AG04449 (cell line): ENCODE data around the gene SBF2.

Source experiments
- CTCF ChIA-PET: fragments of 350-600 bp; formaldehyde crosslinking; extraction: SDS; loops from one replicate; lab custom pipeline; 2021; ENCODE audit warnings: antibody characterized with exemption; lab: Yijun Ruan, JAX
- POLR2A ChIA-PET: fragments of 400-600, 350-600 bp; formaldehyde crosslinking; extraction: SDS; loops from one replicate; lab custom pipeline; 2020; ENCODE audit warnings: antibody characterized with exemption, inconsistent platforms; lab: Yijun Ruan, JAX
- DNase-seq: peaks from one replicate; pipeline ENCODE4 v3.0.0-alpha.2; 2010; ENCODE audit warnings: low read depth, low spot score
- H3K4me3 ChIP-seq: 2 replicates; pipeline ENCODE4 v1.5.1; 2011; ENCODE audit warnings: low read depth, mild to moderate bottlenecking, control low read depth, low read length
- TF ChIP-seq, protein P1 (sequence below): IDR thresholded peaks from one replicate; pipeline ENCODE4 v1.5.1; 2011; ENCODE audit warnings: mild to moderate bottlenecking, moderate library complexity, low read length, control low read depth, inconsistent platforms; ENCODE audit not compliant: insufficient read depth; ENCODE audit errors: missing control alignments

Gene SBF2

DNA sequence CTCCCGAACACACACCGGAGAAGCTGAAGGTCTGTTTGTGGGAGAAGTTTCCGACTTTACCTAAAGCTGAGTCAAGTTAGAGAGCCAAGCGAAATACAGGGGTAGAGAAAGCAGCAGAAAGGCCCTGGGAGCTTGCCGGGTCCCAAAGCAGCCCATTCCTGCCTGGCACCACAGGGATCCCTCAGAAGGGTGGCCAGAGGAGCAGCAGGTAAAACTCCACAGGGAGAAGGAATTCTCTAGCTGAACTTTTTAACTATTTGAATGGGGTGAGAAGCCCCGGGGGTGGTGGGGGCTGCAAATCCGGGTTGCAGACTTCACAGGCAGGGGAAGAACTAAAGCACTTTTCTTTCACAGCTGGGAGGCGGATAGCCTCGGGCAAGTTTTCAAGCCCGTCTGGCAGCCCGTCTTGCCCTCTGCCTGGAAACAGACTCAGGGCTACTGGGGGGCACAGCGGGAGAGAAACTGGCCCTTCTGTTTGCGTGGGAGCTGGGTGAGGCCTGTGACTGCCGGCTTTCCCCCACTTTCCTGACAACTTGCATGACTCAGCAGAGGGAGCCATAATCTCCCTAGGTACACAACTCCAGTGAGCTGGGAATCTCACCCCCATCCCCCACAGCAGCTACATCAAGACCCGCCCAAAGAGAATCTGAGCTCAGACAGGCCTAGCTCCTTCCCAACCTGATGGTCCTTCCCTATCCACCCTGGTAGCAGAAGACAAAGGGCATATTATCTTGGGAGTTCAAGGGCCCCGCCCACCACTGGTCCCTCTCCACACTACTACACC, 311.0 kb downstream of the SBF2 start:
- CTCF ChIA-PET: interaction anchor here (0.8 to 6.2 kb wide), 7 partner anchors 10 to 383 kb away, joined by 3 to 40 read pairs (median 4); no protein-coding TSS in a partner anchor
- POLR2A ChIA-PET: interaction anchor here (0.6 to 1.5 kb wide), 4 partner anchors 76 to 324 kb away, joined by 3 to 6 read pairs (median 3); partner anchors contain the start of gene ADM
- H3K4me3 ChIP-seq: no peak overlapping the region
- TF ChIP-seq, protein P1, sequence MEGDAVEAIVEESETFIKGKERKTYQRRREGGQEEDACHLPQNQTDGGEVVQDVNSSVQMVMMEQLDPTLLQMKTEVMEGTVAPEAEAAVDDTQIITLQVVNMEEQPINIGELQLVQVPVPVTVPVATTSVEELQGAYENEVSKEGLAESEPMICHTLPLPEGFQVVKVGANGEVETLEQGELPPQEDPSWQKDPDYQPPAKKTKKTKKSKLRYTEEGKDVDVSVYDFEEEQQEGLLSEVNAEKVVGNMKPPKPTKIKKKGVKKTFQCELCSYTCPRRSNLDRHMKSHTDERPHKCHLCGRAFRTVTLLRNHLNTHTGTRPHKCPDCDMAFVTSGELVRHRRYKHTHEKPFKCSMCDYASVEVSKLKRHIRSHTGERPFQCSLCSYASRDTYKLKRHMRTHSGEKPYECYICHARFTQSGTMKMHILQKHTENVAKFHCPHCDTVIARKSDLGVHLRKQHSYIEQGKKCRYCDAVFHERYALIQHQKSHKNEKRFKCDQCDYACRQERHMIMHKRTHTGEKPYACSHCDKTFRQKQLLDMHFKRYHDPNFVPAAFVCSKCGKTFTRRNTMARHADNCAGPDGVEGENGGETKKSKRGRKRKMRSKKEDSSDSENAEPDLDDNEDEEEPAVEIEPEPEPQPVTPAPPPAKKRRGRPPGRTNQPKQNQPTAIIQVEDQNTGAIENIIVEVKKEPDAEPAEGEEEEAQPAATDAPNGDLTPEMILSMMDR: no peak
- no peak for DNase-seq

DNA sequence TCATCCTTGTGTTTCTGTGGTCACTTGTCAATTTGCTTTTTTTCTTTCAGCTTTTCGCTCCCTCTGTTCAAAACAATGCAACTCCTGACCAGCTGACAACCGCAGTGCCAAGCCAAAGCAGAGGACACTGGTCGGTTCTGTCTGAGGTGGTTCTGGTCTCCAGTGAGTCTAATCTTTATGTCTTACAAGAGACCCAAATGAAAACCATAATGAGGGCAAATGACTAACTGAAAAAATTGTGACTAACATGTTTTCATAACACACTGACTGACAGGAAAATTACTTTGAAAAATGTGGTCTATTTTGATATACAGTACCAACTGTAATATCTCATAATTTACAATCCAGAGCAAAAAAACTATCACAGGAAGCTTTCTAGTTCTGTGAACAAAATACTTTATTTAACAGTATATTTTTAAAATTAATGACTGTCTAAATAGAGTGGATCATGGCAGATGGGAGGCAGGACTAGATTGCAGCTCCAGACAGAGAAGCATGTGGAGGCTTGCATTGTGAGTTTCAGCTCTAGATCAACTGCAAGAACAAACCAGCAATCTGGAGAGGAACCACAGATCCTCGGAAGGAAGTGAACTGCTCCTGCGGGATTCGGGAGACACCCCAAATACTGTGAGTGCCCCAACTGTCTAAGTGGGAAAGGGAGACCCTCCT, 311.8 kb downstream of the SBF2 start:
- CTCF ChIA-PET: interaction anchor here (0.7 to 6.2 kb wide), 7 partner anchors 9 to 384 kb away, joined by 3 to 40 read pairs (median 4); no protein-coding TSS in a partner anchor
- DNase-seq: no peak
- POLR2A ChIA-PET: interaction anchor here (0.7 to 1.5 kb wide), 3 partner anchors 75 to 325 kb away, joined by 3 to 6 read pairs (median 3); partner anchors contain the start of gene ADM
- no peak overlapping the region for H3K4me3 ChIP-seq
- TF ChIP-seq, protein P1: no peak

DNA sequence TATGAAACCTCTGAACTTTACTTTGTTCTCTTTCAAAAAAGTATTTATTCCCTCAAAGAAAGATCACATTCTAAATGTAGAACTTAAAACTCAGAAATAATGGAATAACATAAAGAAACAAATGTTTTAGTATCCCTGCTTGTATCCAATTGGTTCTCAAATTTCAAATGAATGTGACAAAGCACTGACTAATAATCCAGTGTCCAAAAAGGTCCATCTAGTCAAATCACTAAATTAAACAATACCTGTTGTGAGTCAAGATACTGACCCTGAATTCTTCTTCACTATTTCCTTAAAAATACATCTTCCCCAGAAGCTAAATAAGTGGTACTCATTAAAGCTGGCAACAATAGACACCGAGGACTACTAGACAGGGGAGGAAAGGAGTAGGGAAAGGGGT, 313.1 kb downstream of the SBF2 start:
- DNase-seq: no peak
- TF ChIP-seq, protein P1: no peak
- ChIA-PET CTCF (interaction anchor here (1.1 kb wide), 1 partner anchor 8 kb away, joined by 4 read pairs; no protein-coding TSS in a partner anchor), POLR2A (no interaction called here)
- H3K4me3 ChIP-seq: no peak overlapping the region

DNA sequence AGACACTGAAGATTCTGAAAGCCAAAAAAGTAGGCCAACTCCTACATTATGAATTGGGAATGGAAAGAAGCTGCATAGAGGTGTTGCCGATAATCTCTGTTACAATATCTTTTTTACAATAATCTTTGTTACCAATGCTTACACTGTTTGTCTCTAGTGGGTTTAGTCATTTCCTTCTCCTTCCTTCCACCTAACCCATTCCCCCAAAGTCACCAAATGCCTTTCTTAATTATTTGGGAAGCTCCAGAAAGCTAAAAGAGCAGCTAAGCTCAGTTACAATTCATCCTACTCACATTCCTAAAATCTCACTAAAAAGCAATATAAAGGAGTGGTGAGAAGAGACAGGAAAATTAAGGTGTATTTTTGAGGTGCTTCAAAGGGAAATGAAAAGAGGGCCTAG, 316.5 kb downstream of the SBF2 start:
- no peak for DNase-seq
- no peak overlapping the region for H3K4me3 ChIP-seq
- POLR2A ChIA-PET: interaction anchor here (0.6 kb wide), 2 partner anchors 212 to 972 kb away, joined by 3 read pairs; no protein-coding TSS in a partner anchor
- TF ChIP-seq, protein P1: no peak
- CTCF ChIA-PET: interaction anchor here (0.6 to 1.0 kb wide), 5 partner anchors 9 to 346 kb away, joined by 3 to 5 read pairs (median 3); no protein-coding TSS in a partner anchor

DNA sequence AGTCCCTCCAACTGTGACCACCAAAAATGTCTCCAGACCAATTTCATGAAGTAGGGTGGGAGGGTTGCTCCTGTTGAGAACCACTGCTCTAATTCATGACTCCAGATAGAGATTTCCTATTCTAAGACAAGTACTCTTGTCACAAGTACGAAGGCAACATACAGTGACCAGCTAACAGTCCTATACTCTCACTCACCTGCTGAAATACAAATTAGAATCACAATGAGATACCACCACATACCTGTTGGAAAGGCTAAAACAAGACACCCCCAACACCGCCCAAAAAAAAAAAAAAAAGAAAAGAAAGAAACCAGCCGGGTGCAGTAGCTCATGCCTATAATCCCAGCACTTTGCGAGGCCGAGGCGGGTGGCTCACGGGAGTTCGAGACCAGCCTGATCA, 319.6 kb downstream of the SBF2 start:
- CTCF ChIA-PET: interaction anchor here (0.8 to 3.9 kb wide), 11 partner anchors 11 to 351 kb away, joined by 3 to 40 read pairs (median 9); no protein-coding TSS in a partner anchor
- TF ChIP-seq, protein P1: no peak
- DNase-seq: no peak
- no peak overlapping the region for H3K4me3 ChIP-seq
- POLR2A ChIA-PET: interaction anchor here (0.7 kb wide), 2 partner anchors 124 to 221 kb away, joined by 3 read pairs; no protein-coding TSS in a partner anchor

DNA sequence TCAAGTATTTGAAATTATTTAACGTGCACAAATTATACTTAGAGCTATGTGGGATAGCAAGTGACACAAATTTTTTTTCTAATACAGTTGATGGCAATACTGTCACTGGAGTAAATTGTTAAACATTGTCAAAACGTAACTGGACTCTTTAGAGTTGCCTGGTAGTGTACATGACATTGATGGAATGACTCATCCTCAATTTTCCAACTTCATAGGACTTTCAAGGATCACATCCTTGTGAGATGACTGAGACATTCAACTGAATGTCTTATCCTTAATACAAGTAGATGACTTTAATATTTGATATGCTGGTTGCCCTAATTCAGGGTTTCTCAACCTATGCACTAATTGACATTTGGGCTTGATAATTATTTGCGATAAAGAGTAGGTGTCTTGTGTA, 320.1 kb downstream of the SBF2 start:
- CTCF ChIA-PET: interaction anchor here (0.8 to 3.9 kb wide), 25 partner anchors 10 to 361 kb away, joined by 3 to 40 read pairs (median 5); no protein-coding TSS in a partner anchor
- TF ChIP-seq, protein P1: no peak
- POLR2A ChIA-PET: interaction anchor here (0.6 to 0.7 kb wide), 3 partner anchors 124 to 321 kb away, joined by 3 read pairs; no protein-coding TSS in a partner anchor
- H3K4me3 ChIP-seq: no peak overlapping the region
- DNase-seq: no peak
